CD4-positive, alpha-beta memory T cell (primary cell): Measurements from ENCODE around the gene TMEM59L. TPM values are rescaled to one million over a fixed set of nuclear protein-coding genes. Genes with fewer than 3 reads are reported as not detected.

Experiments used
- CTCF ChIA-PET: fragments of 350-600 bp; sonication (Branson Sonifier 250); formaldehyde crosslinking; loops from one replicate; lab custom pipeline; 2021; ENCODE audit warnings: inconsistent platforms; ENCODE audit not compliant: partially characterized antibody; lab: Charles Lee
- POLR2A ChIA-PET: fragments of 350-600 bp; sonication (Branson Sonifier 250); formaldehyde crosslinking; loops from one replicate; lab custom pipeline; 2021; ENCODE audit not compliant: partially characterized antibody; lab: Charles Lee
- DNase-seq, 5 donors: peaks; one replicate each; pipeline versions ENCODE4 v3.0.0 to v3.0.0-alpha.2; 2020 to 2022; ENCODE audit warnings: mixed read lengths in 1 of 5
- H3K27ac ChIP-seq: one replicate; pipeline ENCODE4 v1.7.0; 2013; ENCODE audit warnings: low read depth, low read length
- H3K27me3 ChIP-seq: 2 replicates; pipeline ENCODE4 v1.7.0; 2013; ENCODE audit warnings: mild to moderate bottlenecking, low read length, moderate library complexity; ENCODE audit not compliant: insufficient read depth
- H3K36me3 ChIP-seq: 2 replicates; pipeline ENCODE4 v1.7.0; 2013; ENCODE audit warnings: mild to moderate bottlenecking, low read length, moderate library complexity; ENCODE audit not compliant: insufficient read depth
- H3K4me1 ChIP-seq: 2 replicates; pipeline ENCODE4 v1.7.0; 2013; ENCODE audit warnings: mild to moderate bottlenecking, low read length, moderate library complexity; ENCODE audit not compliant: insufficient read depth
- H3K4me3 ChIP-seq, 2 donors: one replicate each; pipeline ENCODE4 v1.7.0; 2013; ENCODE audit warnings: low read length in 2 of 2, mild to moderate bottlenecking in 1 of 2
- H3K9me3 ChIP-seq, 2 donors: one replicate each; pipeline ENCODE4 v1.7.0; 2013; ENCODE audit warnings: low read length in 2 of 2, control low read depth in 1 of 2; ENCODE audit not compliant: control insufficient read depth in 1 of 2
- H3K27ac Mint-ChIP-seq, 7 donors: one replicate each; pipeline ENCODE4 v1.8.0; 2020 to 2021; ENCODE audit warnings: mixed read lengths in 7 of 7, mild to moderate bottlenecking in 6 of 7, inconsistent platforms in 3 of 7, moderate library complexity in 3 of 7
- H3K27me3 Mint-ChIP-seq, 2 donors: one replicate each; pipeline ENCODE4 v1.8.0; 2020 to 2021; ENCODE audit warnings: mixed read lengths in 2 of 2
- H3K36me3 Mint-ChIP-seq, 2 donors: one replicate each; pipeline ENCODE4 v1.8.0; 2020 to 2021; ENCODE audit warnings: mixed read lengths in 2 of 2, inconsistent platforms in 1 of 2, mild to moderate bottlenecking in 1 of 2
- H3K4me1 Mint-ChIP-seq, 4 donors: one replicate each; pipeline ENCODE4 v1.8.0; 2020 to 2021; ENCODE audit warnings: mixed read lengths in 4 of 4, mild to moderate bottlenecking in 1 of 4
- H3K4me3 Mint-ChIP-seq, 8 donors: one replicate each; pipeline ENCODE4 v1.8.0; 2020 to 2021; ENCODE audit warnings: mixed read lengths in 8 of 8, mild to moderate bottlenecking in 7 of 8, moderate library complexity in 6 of 8, inconsistent platforms in 3 of 8
- H3K9me3 Mint-ChIP-seq, 8 donors: one replicate each; pipeline ENCODE4 v1.8.0; 2020 to 2021; ENCODE audit warnings: mixed read lengths in 8 of 8, mild to moderate bottlenecking in 5 of 8, inconsistent platforms in 3 of 8, moderate library complexity in 1 of 8
- intact Hi-C: fragments of 100-400 bp; cut with micrococcal nuclease; formaldehyde crosslinking; loops from one replicate; pipeline ENCODE4 v1.15.1; 2023
- polyA plus RNA-seq, 2 donors: library from polyadenylated mRNA; unstranded; fragments of 300-500 nt; fragmentation: Illumina TruSeq; gene quantifications; one replicate each; pipeline ENCODE4 v1.2.3, GENCODE V29; 2021
- total RNA-seq, 2 experiments: library from RNA; stranded (reverse); gene quantifications; one replicate each; pipeline ENCODE4 v1.2.3, GENCODE V29; 2021

The TMEM59L gene
- total and polyA plus RNA-seq, 4 experiments from 2014 or later: not detected

GRCh38 chr19:18660939-18661670, 48.4 kb downstream of the TMEM59L start:
- Mint-ChIP-seq H3K27ac (peak overlapping the region in 2 of 7 donors; percentile 8 to 42), H3K4me3 (no peak overlapping the region), H3K27me3 (no peaks in the 10 kb centered on the region), H3K9me3 (no peaks in the 10 kb centered on the region), H3K4me1 (peaks cover 16 to 21% (median 21%) of the 10 kb centered on the region in 4 donors), H3K36me3 (peaks cover 0 to 3% of the 10 kb centered on the region in 2 donors)
- no peaks in the 10 kb centered on the region for H3K9me3 ChIP-seq
- H3K27ac ChIP-seq: no peak overlapping the region
- H3K36me3 ChIP-seq: no peaks in the 10 kb centered on the region
- intact Hi-C loops: no loop called here
- peaks cover 4% of the 10 kb centered on the region for H3K4me1 ChIP-seq
- ChIA-PET CTCF (no interaction called here), POLR2A (no interaction called here)
- no peak overlapping the region for H3K4me3 ChIP-seq
- no peak for DNase-seq
- no peaks in the 10 kb centered on the region for H3K27me3 ChIP-seq

- H3K9me3 Mint-ChIP-seq: no peaks in the 10 kb centered on the region
- H3K4me1 Mint-ChIP-seq: peaks cover 12 to 21% (median 14%) of the 10 kb centered on the region in 4 donors
- no peak overlapping the region for H3K27ac ChIP-seq
- ChIA-PET POLR2A (no interaction called here), CTCF (interaction anchor here (1.0 kb wide), 1 partner anchor 184 kb away, joined by 3 read pairs; no protein-coding TSS in a partner anchor)
- H3K27me3 ChIP-seq: no peaks in the 10 kb centered on the region
- intact Hi-C loops: no loop called here
- no peak overlapping the region for H3K4me3 ChIP-seq
- no peak overlapping the region for H3K4me3 Mint-ChIP-seq
- peak overlapping the region in 3 of 7 donors; percentile 23 to 42 (median 36) for H3K27ac Mint-ChIP-seq
- H3K36me3 Mint-ChIP-seq: peaks cover 6 to 7% of the 10 kb centered on the region in 2 donors
- H3K36me3 ChIP-seq: no peaks in the 10 kb centered on the region
- H3K9me3 ChIP-seq: no peaks in the 10 kb centered on the region
- H3K27me3 Mint-ChIP-seq: no peaks in the 10 kb centered on the region
- DNase-seq: no peak
- H3K4me1 ChIP-seq: peaks cover 4% of the 10 kb centered on the region
Observed at GRCh38 chr19:18662972-18663732, 50.5 kb downstream of the TMEM59L start.

GRCh38 chr19:18663940-18664530, 51.4 kb downstream of the TMEM59L start:
- DNase-seq: no peak
- no peaks in the 10 kb centered on the region for H3K27me3 Mint-ChIP-seq
- no peak overlapping the region for H3K4me3 ChIP-seq
- ChIA-PET POLR2A (no interaction called here), CTCF (no interaction called here)
- no peaks in the 10 kb centered on the region for H3K27me3 ChIP-seq
- peaks cover 4% of the 10 kb centered on the region for H3K36me3 ChIP-seq
- peaks cover 4% of the 10 kb centered on the region for H3K4me1 ChIP-seq
- H3K27ac ChIP-seq: no peak overlapping the region
- H3K9me3 ChIP-seq: no peaks in the 10 kb centered on the region
- peaks cover 7 to 14% (median 10%) of the 10 kb centered on the region in 4 donors for H3K4me1 Mint-ChIP-seq
- peak overlapping the region in 4 of 7 donors; percentile 37 to 68 (median 40) for H3K27ac Mint-ChIP-seq
- H3K4me3 Mint-ChIP-seq: no peak overlapping the region
- intact Hi-C loops: no loop called here
- no peaks in the 10 kb centered on the region for H3K9me3 Mint-ChIP-seq
- H3K36me3 Mint-ChIP-seq: peaks cover 6 to 10% of the 10 kb centered on the region in 2 donors

GRCh38 chr19:18665771-18666202, 53.1 kb downstream of the TMEM59L start:
- no peaks in the 10 kb centered on the region for H3K27me3 Mint-ChIP-seq
- no peaks in the 10 kb centered on the region for H3K9me3 Mint-ChIP-seq
- H3K4me3 ChIP-seq: no peak overlapping the region
- no peaks in the 10 kb centered on the region for H3K9me3 ChIP-seq
- intact Hi-C loops: no loop called here
- H3K27ac Mint-ChIP-seq: no peak overlapping the region
- H3K4me3 Mint-ChIP-seq: no peak overlapping the region
- no peaks in the 10 kb centered on the region for H3K27me3 ChIP-seq
- peaks cover 4% of the 10 kb centered on the region for H3K4me1 ChIP-seq
- DNase-seq: no peak
- H3K36me3 Mint-ChIP-seq: peaks cover 10 to 20% of the 10 kb centered on the region in 2 donors
- peaks cover 8 to 14% (median 9%) of the 10 kb centered on the region in 4 donors for H3K4me1 Mint-ChIP-seq
- peaks cover 5% of the 10 kb centered on the region for H3K36me3 ChIP-seq
- ChIA-PET CTCF (no interaction called here), POLR2A (no interaction called here)
- no peak overlapping the region for H3K27ac ChIP-seq

GRCh38 chr19:18666317-18666716, 53.6 kb downstream of the TMEM59L start:
- Mint-ChIP-seq H3K36me3 (peaks cover 10 to 20% of the 10 kb centered on the region in 2 donors), H3K27ac (no peak overlapping the region), H3K4me3 (no peak overlapping the region), H3K4me1 (peaks cover 7 to 10% (median 7%) of the 10 kb centered on the region in 4 donors), H3K27me3 (no peaks in the 10 kb centered on the region), H3K9me3 (no peaks in the 10 kb centered on the region)
- H3K36me3 ChIP-seq: peaks cover 5% of the 10 kb centered on the region
- H3K9me3 ChIP-seq: no peaks in the 10 kb centered on the region
- H3K4me3 ChIP-seq: no peak overlapping the region
- no peak overlapping the region for H3K27ac ChIP-seq
- no peak for DNase-seq
- CTCF ChIA-PET: no interaction called here
- intact Hi-C loops: no loop called here
- no peaks in the 10 kb centered on the region for H3K27me3 ChIP-seq
- POLR2A ChIA-PET: no interaction called here
- peaks cover 4% of the 10 kb centered on the region for H3K4me1 ChIP-seq

- Mint-ChIP-seq H3K4me1 (peaks cover 5 to 10% (median 5%) of the 10 kb centered on the region in 4 donors), H3K9me3 (no peaks in the 10 kb centered on the region), H3K27me3 (no peaks in the 10 kb centered on the region), H3K36me3 (peaks cover 13 to 20% of the 10 kb centered on the region in 2 donors), H3K27ac (no peak overlapping the region), H3K4me3 (no peak overlapping the region)
- Histone ChIP-seq H3K27ac (no peak overlapping the region), H3K4me3 (no peak overlapping the region), H3K36me3 (peaks cover 5% of the 10 kb centered on the region), H3K4me1 (peaks cover 4% of the 10 kb centered on the region), H3K27me3 (no peaks in the 10 kb centered on the region), H3K9me3 (no peaks in the 10 kb centered on the region)
- intact Hi-C loops: no loop called here
- DNase-seq: no peak
- ChIA-PET CTCF (no interaction called here), POLR2A (no interaction called here)
Observed at GRCh38 chr19:18666784-18667183, 54.1 kb downstream of the TMEM59L start.
